ENCODE data around the gene EPHA2.

The EPHA2 gene

GRCh38 chr1:16134906-16135305 lies 21.0 kb downstream of the EPHA2 start:
- DNase-seq (ENCODE audit: low read depth): no peak

- DNase-seq (ENCODE audit: low read depth): no peak
Observed at GRCh38 chr1:16134066-16134801, 21.6 kb downstream of the EPHA2 start.

DNA sequence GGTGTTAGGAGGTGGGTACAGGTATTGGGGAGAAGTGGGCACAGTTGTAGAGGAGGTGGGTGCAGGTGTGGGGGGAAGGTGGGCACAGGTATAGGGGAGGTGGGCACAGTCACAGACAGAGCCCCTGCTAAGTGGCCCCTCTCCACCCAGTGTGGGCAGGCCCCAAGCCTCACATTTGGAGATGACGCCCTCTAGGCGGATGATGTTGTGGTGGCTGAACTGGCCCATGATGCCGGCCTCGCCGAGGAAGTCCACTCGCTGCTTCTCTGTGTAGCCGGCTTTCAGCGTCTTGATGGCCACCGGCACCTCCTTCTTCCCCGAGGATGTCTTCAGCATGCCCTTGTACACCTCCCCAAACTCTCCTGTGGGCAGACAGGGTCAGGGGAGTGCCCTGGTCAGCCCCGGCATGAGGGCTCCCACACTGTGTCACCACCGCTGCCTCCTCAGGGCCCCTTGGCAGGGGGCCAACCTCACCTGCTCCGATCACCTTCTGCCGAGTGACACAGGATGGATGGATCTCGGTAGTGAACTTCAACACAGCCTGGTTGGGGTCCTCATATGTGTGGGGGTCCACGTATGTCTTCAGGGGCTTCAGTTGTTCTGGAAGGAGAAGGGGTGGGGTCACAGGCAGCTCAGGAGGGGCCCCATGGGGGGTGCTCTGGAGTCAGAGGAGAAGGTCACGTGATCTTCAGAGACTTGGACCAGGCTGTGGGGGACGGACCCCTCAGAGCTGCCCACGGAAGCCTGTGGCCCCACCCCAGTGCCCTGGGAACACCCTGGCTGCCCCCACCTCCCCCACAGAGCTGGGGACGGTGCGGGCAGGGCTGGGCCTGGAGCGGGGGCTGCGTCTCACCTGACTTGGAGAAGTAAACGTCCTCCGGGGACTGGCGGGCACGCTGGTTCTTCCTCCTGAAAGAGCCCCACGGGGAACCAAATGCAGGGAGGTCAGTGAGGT lies 22.6 kb downstream of the EPHA2 start:
- DNase-seq (ENCODE audit: low read depth): no peak

DNA sequence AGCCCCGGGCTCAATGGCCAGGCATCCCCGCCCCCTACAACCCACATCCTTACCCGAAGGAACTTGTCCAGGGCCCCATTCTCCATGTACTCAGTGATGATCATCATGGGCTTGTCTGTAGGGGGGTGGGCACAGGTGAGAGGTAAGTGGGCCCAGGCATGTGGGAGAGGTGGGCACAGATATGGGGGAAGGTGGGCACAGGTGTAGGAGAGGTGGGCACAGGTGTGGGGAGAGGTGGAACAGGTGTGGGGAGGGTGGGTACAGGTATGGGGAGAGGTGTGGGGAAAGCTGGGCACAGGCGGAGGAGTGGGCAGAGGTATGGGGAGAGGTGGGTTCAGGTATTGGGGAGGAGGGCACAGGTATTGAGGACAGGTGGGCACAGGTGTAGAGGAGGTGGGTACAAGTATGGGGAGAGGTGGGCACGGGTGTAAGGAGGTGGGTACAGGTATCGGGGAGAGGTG lies 23.5 kb downstream of the EPHA2 start:
- DNase-seq (ENCODE audit: low read depth): no peak

DNA sequence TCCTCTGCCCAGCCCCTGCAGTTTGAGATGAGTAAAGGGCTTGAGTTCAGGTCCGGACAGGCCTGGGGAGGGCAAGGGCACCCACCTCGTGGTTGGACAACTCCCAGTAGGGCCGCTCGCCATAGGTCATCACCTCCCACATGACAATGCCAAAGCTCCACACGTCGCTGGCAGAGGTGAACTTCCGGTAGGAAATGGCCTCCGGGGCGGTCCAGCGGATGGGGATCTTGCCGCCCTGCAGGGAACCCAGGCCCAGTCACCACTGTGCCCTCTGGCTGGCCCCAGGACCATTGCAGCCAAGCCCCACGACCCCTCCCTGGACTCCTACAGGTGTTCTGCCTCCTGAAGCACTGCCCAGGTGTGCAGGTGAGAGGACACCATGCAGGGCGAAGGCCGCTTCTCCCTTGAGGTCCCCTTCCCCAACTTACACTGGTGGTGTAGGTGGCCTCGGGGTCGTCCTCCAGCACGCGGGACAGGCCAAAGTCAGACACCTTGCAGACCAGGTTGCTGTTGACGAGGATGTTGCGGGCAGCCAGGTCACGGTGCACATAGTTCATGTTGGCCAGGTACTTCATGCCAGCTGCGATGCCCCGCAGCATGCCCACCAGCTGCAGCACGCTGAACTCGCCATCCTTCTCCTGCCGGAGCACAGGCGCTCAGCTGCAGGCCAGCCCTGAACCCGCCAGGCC lies 24.1 kb downstream of the EPHA2 start:
- no peak for DNase-seq (ENCODE audit: low read depth)

DNA sequence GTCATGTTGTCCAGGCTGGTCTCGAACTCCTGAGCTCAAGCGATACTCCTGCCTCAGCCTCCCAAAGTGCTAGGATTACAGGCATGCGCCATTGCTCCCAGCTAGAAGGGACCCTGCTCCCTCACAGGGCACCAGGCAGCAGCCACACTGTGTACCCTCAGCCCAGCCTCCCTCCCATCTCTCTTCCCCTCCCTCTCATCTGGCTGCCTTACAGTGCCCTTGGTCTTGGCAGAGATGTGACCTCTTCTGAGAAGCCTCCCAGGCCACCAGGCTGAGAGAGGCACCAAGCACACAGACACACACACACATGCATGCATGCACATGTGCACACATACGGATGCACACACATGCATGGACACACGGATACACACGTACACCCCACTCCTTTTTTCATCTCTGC lies 25.0 kb downstream of the EPHA2 start:
- DNase-seq (ENCODE audit: low read depth): no peak

DNA sequence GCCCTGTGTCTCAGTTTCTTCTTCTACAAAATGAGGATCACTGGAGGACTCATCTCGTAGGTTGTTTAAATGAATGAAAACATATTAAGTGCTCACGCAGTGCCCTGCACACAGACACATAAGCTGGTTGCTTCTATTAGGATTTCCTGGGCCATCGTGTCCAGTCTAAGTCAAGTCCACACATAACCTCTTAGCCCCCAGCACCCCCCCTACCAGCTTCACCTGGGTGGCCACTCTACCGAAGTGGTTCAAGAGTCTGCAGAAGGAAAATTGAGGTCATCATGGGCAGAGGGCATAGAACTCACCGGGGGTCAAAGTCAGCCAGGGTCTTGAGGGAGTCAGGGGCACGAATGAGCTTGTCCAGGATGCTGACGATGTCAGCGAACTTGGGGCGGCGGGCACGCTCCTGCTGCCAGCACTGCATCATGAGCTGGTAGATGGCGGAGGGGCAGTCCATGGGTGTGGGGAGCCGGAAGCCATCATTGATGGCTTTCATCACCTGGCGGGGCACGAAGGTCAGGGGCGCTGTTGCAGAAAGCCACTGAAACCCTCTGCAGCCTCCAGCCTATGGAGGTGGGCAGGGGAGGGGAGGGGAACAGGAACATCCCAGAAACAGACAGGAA lies 25.8 kb downstream of the EPHA2 start:
- no peak for DNase-seq (ENCODE audit: low read depth)

DNA sequence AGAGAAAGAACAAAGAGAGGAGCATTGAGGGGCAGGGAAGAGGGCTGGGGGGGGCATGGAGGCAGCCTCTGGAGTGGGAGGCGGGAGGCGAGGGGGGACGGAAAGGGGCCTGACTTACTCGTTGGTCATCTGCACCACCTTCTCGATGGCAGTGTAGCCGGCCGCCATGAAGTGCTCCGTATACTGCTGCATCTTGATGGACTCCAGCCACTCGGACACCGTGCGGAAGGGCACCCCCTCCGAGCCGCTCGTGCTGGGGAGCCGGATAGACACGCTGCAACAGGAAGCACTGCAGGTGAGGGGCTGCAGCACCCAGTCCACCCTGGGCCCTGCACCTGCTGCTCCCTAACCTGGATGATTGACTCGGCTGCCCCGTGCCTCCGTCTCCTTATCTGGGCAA lies 26.6 kb downstream of the EPHA2 start:
- no peak for DNase-seq (ENCODE audit: low read depth)

- no peak for DNase-seq (ENCODE audit: low read depth)
Observed at GRCh38 chr1:16128338-16128741, 27.5 kb downstream of the EPHA2 start.

DNA sequence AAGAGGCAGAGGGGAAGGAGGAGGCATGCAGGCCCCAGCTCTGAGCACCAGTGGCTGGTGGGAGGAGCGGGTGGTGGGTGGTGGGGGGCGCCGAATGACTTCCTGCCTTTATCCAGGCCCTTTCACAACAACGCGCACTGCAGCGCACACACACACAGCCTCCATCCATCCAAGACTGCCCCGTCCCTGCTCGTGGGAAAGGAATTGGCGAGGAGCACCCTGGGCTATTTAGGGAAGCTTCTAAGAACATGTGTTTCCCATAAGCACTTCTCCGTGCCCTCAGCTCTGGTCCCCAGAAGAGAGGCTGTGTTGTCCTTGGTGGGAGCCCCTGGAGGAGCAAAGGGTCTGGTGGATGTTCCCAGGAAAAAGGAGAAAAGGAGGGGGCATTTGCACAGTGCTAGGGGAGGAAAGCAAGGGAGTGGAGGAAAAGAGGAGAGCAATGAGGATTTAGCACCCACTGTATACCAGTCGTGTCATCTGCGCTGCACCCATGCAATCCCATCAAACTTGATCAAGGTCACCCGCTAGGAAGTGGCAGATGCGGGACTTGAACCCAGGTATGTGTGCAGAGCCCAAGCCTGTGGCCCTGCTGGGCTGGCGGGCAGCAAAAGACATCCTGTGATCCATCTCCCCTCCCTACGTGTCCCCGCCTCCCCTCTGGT lies 28.1 kb downstream of the EPHA2 start:
- DNase-seq (ENCODE audit: low read depth): no peak

DNA sequence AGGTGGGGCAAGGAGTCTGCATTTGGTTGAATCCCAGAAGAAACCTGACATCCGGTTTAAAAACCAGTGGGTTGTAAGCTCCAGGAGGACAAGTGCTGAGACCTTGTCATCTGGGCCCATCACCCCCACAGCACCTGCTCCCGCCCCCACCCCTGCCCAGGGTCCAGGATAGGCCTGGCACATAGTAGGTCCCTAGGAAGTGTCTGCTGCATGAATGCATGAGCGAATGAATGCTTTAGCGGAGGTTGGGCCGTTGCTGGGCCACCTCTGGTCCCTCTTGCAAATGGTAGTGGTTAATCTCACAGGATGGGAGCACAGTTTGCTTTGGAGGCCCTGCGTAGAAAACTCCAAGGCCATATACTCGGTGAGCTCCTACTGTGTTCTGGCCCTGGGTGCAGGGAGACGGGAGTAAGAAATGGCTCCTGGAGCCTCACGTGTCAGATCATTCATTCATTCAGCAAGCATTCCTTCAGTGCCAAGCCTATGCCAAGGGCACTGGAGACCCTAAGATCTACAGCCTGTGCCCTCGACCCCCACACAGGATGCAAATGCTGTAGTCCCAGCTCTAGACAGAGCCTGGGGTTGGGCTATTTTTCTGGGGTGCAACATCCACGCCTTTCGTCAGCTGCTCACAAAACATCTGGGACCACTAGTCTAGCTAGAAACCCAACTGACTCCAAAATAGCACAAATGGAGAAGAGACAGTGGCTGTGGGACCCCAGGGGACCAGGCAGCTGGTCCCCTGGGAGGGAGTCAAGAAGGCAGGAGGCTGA lies 28.9 kb downstream of the EPHA2 start:
- no peak for DNase-seq (ENCODE audit: low read depth)

- DNase-seq (ENCODE audit: low read depth): no peak
Observed at GRCh38 chr1:16126160-16126559, 29.7 kb downstream of the EPHA2 start.

DNA sequence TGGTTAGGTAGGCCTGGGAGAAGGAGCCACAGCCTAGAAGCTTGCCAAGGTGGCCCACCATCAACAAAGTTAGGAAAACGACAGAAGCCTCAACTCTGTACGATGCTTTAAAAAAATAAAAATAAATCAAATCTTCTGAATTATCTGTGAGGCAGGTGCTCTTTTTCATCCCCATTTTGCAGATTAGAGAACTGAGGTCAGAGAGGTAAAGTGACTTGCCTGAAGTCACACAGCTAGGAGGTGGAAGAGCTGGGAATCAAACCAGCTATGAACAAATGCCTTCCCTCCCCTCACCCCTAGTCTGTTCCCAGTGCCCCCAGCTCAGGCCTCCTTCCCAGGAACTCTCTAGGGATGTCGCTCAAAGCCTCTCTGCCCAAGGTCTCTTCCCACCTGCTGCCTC lies 30.4 kb downstream of the EPHA2 start:
- DNase-seq (ENCODE audit: low read depth): no peak

GRCh38 chr1:16125088-16125470 lies 30.8 kb downstream of the EPHA2 start:
- DNase-seq (ENCODE audit: low read depth): no peak

GRCh38 chr1:16124377-16125087 lies 31.3 kb downstream of the EPHA2 start:
- DNase-seq (ENCODE audit: low read depth): no peak

DNA sequence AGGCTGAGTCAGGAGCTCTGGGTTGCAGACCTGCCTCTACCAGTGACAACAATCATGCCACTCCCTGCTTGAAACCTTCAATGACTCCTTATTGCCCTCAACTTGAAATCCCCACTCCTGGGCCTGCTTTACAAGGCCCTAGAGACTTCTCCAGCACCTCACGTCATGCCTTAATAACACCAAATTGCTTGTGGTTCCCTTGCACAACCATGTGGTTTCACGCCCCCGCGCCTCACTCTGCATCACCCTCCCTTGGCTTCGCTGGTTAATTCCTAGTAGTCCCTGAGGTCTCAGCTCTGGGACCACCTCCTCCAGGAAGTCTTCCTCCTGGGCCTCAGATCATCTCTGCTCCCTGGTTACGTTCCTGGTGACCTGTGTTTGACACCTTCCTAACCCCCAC lies 33.0 kb downstream of the EPHA2 start:
- no peak for DNase-seq (ENCODE audit: low read depth)

DNA sequence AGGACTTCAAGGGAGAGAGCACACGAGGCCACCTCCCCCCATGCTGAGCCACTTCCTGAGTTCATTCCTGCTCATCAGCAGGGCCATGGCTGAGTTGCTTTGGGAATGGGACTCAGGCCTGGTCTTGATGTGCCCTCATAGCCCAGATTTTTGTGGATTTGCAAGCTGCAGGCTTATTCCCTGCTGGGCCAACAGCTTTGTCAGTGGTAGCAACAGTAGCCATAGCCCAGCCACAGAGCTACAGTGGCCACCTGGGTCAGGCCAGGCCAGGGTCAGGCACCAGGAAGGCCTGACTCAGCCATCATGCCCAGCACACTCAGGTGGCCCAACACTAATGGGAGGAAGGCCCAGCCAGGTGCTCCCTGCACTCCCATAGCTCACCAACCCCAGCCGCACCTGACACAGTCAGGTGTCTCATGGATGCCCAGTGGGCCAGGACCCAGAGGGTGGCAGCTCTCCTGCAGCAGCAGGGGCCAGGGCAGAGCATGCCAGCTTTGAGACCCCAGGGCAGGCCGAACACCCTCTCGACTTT lies 33.5 kb downstream of the EPHA2 start:
- no peak for DNase-seq (ENCODE audit: low read depth)

DNA sequence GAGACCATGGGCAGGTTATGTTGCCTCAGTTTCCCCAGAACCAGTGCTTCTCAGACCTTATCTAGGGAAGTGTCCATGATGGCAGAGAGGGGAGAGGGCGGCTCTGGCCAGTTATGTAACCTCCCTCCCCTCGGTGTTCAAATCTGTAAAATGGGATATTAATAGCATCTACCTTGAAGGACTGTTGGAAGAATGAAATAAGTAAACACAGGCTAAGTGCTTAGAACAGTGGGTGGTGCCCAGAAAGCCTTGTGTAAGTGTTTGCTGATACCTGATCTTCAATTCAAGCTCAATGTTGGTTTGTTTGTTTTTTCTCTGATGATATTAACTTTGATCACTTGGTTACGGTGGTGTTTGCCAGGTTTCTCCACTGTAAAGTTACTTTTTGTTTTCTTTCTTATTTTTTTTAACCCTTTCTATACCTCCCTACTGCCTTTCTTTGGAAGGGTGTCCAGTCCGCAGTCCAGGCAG lies 34.9 kb downstream of the EPHA2 start:
- DNase-seq (ENCODE audit: low read depth): no peak

DNA sequence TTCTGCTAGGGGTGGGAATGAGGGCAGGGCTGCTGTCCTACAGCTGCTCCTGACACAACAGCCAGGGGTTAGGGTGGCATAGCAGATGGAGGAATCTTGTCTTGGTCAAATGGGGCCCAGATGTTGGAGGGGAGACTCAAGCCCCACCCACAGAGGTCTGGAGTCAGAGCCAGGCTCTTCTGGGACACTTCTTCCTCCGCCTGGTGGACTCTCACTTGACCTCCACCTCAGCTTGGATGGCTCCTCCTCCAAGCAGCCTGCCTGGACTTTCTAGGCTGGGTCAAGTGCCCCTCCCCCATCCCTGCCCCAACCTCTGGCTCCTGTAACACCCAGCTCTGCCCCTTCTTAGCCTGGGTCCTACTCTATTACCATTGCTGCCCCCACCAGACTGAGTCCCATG lies 35.5 kb downstream of the EPHA2 start:
- DNase-seq (ENCODE audit: low read depth): no peak

GRCh38 chr1:16119926-16120325 lies 35.9 kb downstream of the EPHA2 start:
- DNase-seq (ENCODE audit: low read depth): no peak
